Pancreas (tissue), 10 donors: ENCODE results near the gene PGF. TPM values are rescaled to one million over a fixed set of nuclear protein-coding genes. Genes with fewer than 3 reads are reported as not detected.
"Not testable (repeated sequence)": the region's sequence is repeated elsewhere in the genome, so short reads cannot be mapped to it uniquely, and the experiment has no call there.

ENCODE experiments used
- ATAC-seq, 4 donors: fragments of 200-7000 bp; cut with Tn5 transposase; one replicate each; pipeline versions ENCODE4 v1.8.0 to v1.9.1; 2020; ENCODE audit warnings: mild to moderate bottlenecking in 4 of 4, moderate library complexity in 4 of 4
- DNase-seq, 6 donors: peaks; one replicate each; pipeline ENCODE4 v3.0.0-alpha.2; 2020
- FAIRE-seq: peaks from 2 replicates; lab custom pipeline; 2012; peaks lifted over from hg19 to GRCh38; lab: Jason Lieb, UNC
- H3K27ac ChIP-seq, 4 donors: fragments of 200-600 bp; sonication (generic); 1 replicate in 3 of 4; 2 replicates in 1 of 4; pipeline versions ENCODE4 v1.5.0 to v1.8.0; 2020
- H3K27me3 ChIP-seq, 4 donors: fragments of 200-600 bp; one replicate each; pipeline ENCODE4 v1.8.0; 2021
- H3K36me3 ChIP-seq, 3 donors: fragments of 200-600 bp; sonication (generic) in 1 of 3; one replicate each; pipeline versions ENCODE4 v1.5.0 to v1.8.0; 2020 to 2021
- H3K4me1 ChIP-seq, 3 donors: fragments of 200-600 bp; one replicate each; pipeline ENCODE4 v1.8.0; 2021
- H3K4me3 ChIP-seq, 4 donors: fragments of 200-600 bp; sonication (generic) in 2 of 4; one replicate each; pipeline versions ENCODE4 v1.5.0 to v1.8.0; 2020 to 2021
- H3K9me3 ChIP-seq, 4 donors: fragments of 200-600 bp; one replicate each; pipeline ENCODE4 v1.8.0; 2021
- CTCF ChIP-seq, 4 donors: fragments of 200-600 bp; sonication (generic) in 3 of 4; IDR thresholded peaks; one replicate each; pipeline versions ENCODE4 v1.5.0 to v1.8.0; 2021; ENCODE audit warnings: antibody characterized with exemption in 4 of 4
- WGBS, 2 donors: extraction: QIAGEN DNeasy Blood & Tissue Kit; methylation state at CpG; one replicate each; pipeline ENCODE4 v1.1.7; 2013; 5-methylcytosine and 5-hydroxymethylcytosine counted together
- intact Hi-C, 3 donors: fragments of 100-400 bp; cut with DNase I; formaldehyde crosslinking; loops; one replicate each; pipeline versions ENCODE4 v1.11.1 to v1.14.2; 2022
- polyA plus RNA-seq, 2 donors: library from polyadenylated mRNA; stranded (reverse); fragments of 200-250 nt; gene quantifications; one replicate each; pipeline ENCODE4 v1.2.3, GENCODE V29; 2013
- total RNA-seq, 6 donors: library from RNA; stranded (reverse); fragmentation: NEBNext Ultra II Directional in 4 of 6; extraction: Animal tissue kit (Norgen Biotek cat#: 25700) in 4 of 6; gene quantifications; one replicate each; pipeline versions ENCODE4 v1.2.1 to v1.2.4, GENCODE V29; 2021 to 2023
- donor health status: healthy with polysubstance abuse.
- donor health status: DM: no; HTN: no; CAD: no; lungs with moderate emphysema.
- donor health status: DM: no; HTN: no; CAD: no.
- donor health status: control.
- donor health status: control.
- donor health status: Bipolar disorder and iron deficiency.
- donor health status: DM: yes; HTN: yes; CAD: no.
- donor health status: DM: no; HTN: no; CAD: no.
- donor health status: DM: no; HTN: no; CAD: no.
- donor health status: DM: yes; HTN: yes; CAD: no.

The PGF gene
- total and polyA plus RNA-seq, 8 donors, result 0.73 to 4.7 (median 1.6) TPM

- H3K36me3 ChIP-seq, result peaks cover 0 to under 1% (median 0%) of the 10 kb centered on the region in 3 donors
- 90 to 92% methylated on average over 2 of the region's 2 CpGs for WGBS, 2 donors
- H3K27me3 ChIP-seq, result no peaks in the 10 kb centered on the region
- no peak overlapping the region for H3K4me3 ChIP-seq
- FAIRE-seq, result no peak
- H3K27ac ChIP-seq, result no peak overlapping the region
- intact Hi-C loops, result no loop called here
- no peak for DNase-seq
- no peak for TF ChIP-seq CTCF (IDR thresholded peaks at IDR 0.05)
- H3K9me3 ChIP-seq, result no peaks in the 10 kb centered on the region
- H3K4me1 ChIP-seq, result peaks cover 0 to 17% (median 9%) of the 10 kb centered on the region in 3 donors
- ATAC-seq, result no peak
Observed at GRCh38 chr14:75001261-75001660, 45.9 kb upstream of the PGF start.

- WGBS, 2 donors, result 92 to 98% methylated on average over 5 to 7 of the region's 7 CpGs
Observed at GRCh38 chr14:74995781-74996180, 40.4 kb upstream of the PGF start.

GRCh38 chr14:74994182-74994581 lies 38.8 kb upstream of the PGF start:
- ATAC-seq, intact Hi-C loops, H3K36me3 ChIP-seq, DNase-seq, H3K9me3 ChIP-seq, H3K27me3 ChIP-seq, H3K27ac ChIP-seq, H3K4me3 ChIP-seq, H3K4me1 ChIP-seq, FAIRE-seq: not testable (repeated sequence)
- 92% methylated on average over 16 to 28 of the region's 28 CpGs for WGBS, 2 donors

More at GRCh38 chr14:74995781-74996180, 40.4 kb upstream of the PGF start:
- H3K27ac ChIP-seq, FAIRE-seq, H3K4me3 ChIP-seq, H3K36me3 ChIP-seq, H3K9me3 ChIP-seq, DNase-seq, H3K27me3 ChIP-seq, ATAC-seq, intact Hi-C loops, H3K4me1 ChIP-seq: not testable (repeated sequence)

GRCh38 chr14:74988993-74989392 lies 33.6 kb upstream of the PGF start:
- no peak for FAIRE-seq
- WGBS, 2 donors, result 63 to 78% methylated on average over 1 of the region's 1 CpG
- no peak for TF ChIP-seq CTCF (IDR thresholded peaks at IDR 0.05)

GRCh38 chr14:74988131-74988530 lies 32.7 kb upstream of the PGF start:
- Histone ChIP-seq H3K9me3 (no peaks in the 10 kb centered on the region), H3K27me3 (no peaks in the 10 kb centered on the region), H3K27ac (no peak overlapping the region), H3K36me3 (no peaks in the 10 kb centered on the region), H3K4me3 (no peak overlapping the region), H3K4me1 (no peaks in the 10 kb centered on the region)
- FAIRE-seq (no peak), ATAC-seq (no peak), DNase-seq (no peak)
- no peak for TF ChIP-seq CTCF (IDR thresholded peaks at IDR 0.05)
- 70 to 80% methylated on average over 4 of the region's 4 CpGs for WGBS, 2 donors
- intact Hi-C loops, result no loop called here

More at GRCh38 chr14:74988993-74989392, 33.6 kb upstream of the PGF start:
- H3K27ac ChIP-seq, result no peak overlapping the region
- DNase-seq (no peak), ATAC-seq (no peak)
- no peaks in the 10 kb centered on the region for H3K9me3 ChIP-seq
- H3K4me1 ChIP-seq, result no peaks in the 10 kb centered on the region
- intact Hi-C loops, result no loop called here
- no peaks in the 10 kb centered on the region for H3K36me3 ChIP-seq
- no peaks in the 10 kb centered on the region for H3K27me3 ChIP-seq
- no peak overlapping the region for H3K4me3 ChIP-seq

GRCh38 chr14:74985806-74986205 lies 30.4 kb upstream of the PGF start:
- Histone ChIP-seq H3K27ac (no peak overlapping the region), H3K4me1 (no peaks in the 10 kb centered on the region), H3K4me3 (no peak overlapping the region), H3K27me3 (no peaks in the 10 kb centered on the region), H3K36me3 (no peaks in the 10 kb centered on the region), H3K9me3 (no peaks in the 10 kb centered on the region)
- no peak for DNase-seq
- ATAC-seq, result no peak
- 71 to 82% methylated on average over 6 of the region's 6 CpGs for WGBS, 2 donors
- intact Hi-C loops, result no loop called here
- TF ChIP-seq CTCF (IDR thresholded peaks at IDR 0.05), result no peak
- FAIRE-seq, result no peak
